Stomach smooth muscle (tissue), 2 donors: ENCODE data around the gene SCUBE1.

Source experiments
- H3K27ac ChIP-seq: one replicate; pipeline ENCODE4 v1.7.0; 2013; ENCODE audit warnings: mild to moderate bottlenecking, low read length, inconsistent platforms
- H3K27me3 ChIP-seq, 2 donors: one replicate each; pipeline ENCODE4 v1.7.0; 2013; ENCODE audit warnings: low read length in 2 of 2; ENCODE audit not compliant: insufficient read depth in 2 of 2, control insufficient read depth in 1 of 2
- H3K36me3 ChIP-seq, 2 donors: one replicate each; pipeline ENCODE4 v1.7.0; 2013; ENCODE audit warnings: low read length in 2 of 2; ENCODE audit not compliant: control insufficient read depth in 2 of 2, insufficient read depth in 2 of 2
- H3K4me1 ChIP-seq: one replicate; pipeline ENCODE4 v1.7.0; 2013; ENCODE audit warnings: low read length; ENCODE audit not compliant: control insufficient read depth, insufficient read depth
- H3K4me3 ChIP-seq, 2 donors: one replicate each; pipeline ENCODE4 v1.7.0; 2013; ENCODE audit warnings: low read length in 2 of 2
- H3K9ac ChIP-seq, 2 donors: one replicate each; pipeline ENCODE4 v1.7.0; 2013; ENCODE audit warnings: low read length in 2 of 2, mild to moderate bottlenecking in 1 of 2
- H3K9me3 ChIP-seq, 2 donors: one replicate each; pipeline ENCODE4 v1.7.0; 2013; ENCODE audit warnings: low read length in 2 of 2; ENCODE audit not compliant: control insufficient read depth in 2 of 2
- donor health status: healthy.
- donor health status: Pancreatic carcinoma.

Gene SCUBE1

DNA sequence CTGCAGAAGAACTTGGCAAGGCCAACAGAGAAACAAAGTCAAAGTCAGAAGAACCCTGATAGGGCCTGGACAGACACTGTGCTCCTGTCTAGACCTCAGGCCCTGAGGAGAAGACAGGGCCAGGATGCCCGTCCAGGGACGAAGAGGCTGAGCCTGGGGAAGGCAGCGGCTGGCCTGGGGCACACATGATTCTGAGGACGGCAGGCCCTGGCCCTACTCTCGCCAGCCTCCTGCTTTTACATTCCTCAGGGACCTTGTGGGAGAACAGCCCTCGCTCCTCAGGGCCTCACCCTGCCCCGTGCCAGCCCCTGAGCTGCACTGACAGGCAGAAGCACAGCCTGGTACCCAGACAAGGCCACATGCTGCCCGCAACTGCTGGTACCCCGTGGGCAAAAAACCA is 112.6 kb downstream of the SCUBE1 start:
- Histone ChIP-seq H3K9me3 (no peaks in the 10 kb centered on the region), H3K36me3 (peaks cover 0 to 6% of the 10 kb centered on the region in 2 donors), H3K4me3 (no peak overlapping the region), H3K27me3 (no peaks in the 10 kb centered on the region), H3K4me1 (no peaks in the 10 kb centered on the region), H3K27ac (no peak overlapping the region), H3K9ac (no peak overlapping the region)

DNA sequence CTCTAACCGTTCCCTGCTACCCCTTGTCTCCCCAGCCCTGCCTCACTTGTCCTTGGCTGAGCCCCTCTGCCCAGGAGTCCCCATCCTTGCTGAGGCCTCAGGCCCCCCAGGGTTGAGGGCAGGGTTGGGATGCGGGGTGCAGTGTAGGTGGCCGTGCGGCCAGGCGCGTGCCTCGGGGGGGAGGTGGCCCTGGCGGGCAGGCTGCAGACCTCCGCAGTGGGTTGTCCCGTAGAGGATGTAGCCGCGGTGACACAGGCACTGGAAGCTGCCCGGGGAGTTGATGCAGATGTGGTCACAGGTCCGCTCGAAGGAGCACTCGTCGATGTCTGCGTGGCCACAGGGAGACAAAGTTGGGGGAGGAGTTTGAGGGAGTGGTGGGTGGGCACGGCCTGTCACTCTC is 114.3 kb downstream of the SCUBE1 start:
- Histone ChIP-seq H3K4me3 (no peak overlapping the region), H3K9ac (no peak overlapping the region), H3K9me3 (no peaks in the 10 kb centered on the region), H3K4me1 (no peaks in the 10 kb centered on the region), H3K36me3 (peaks cover 0 to 6% of the 10 kb centered on the region in 2 donors), H3K27ac (no peak overlapping the region), H3K27me3 (no peaks in the 10 kb centered on the region)

- H3K36me3 ChIP-seq, result peaks cover 0 to 6% of the 10 kb centered on the region in 2 donors
Observed at GRCh38 chr22:43228330-43228729, 114.8 kb downstream of the SCUBE1 start.

GRCh38 chr22:43227239-43227630 is 115.9 kb downstream of the SCUBE1 start:
- Histone ChIP-seq H3K36me3 (peaks cover 0 to 6% of the 10 kb centered on the region in 2 donors), H3K27ac (no peak overlapping the region), H3K27me3 (no peaks in the 10 kb centered on the region), H3K9me3 (no peaks in the 10 kb centered on the region), H3K9ac (no peak overlapping the region), H3K4me1 (no peaks in the 10 kb centered on the region), H3K4me3 (no peak overlapping the region)

More at GRCh38 chr22:43228330-43228729, 114.8 kb downstream of the SCUBE1 start:
- H3K27me3 ChIP-seq, result no peaks in the 10 kb centered on the region
- H3K27ac ChIP-seq, result no peak overlapping the region
- H3K4me3 ChIP-seq, result no peak overlapping the region
- no peaks in the 10 kb centered on the region for H3K4me1 ChIP-seq
- H3K9ac ChIP-seq, result no peak overlapping the region
- no peaks in the 10 kb centered on the region for H3K9me3 ChIP-seq

DNA sequence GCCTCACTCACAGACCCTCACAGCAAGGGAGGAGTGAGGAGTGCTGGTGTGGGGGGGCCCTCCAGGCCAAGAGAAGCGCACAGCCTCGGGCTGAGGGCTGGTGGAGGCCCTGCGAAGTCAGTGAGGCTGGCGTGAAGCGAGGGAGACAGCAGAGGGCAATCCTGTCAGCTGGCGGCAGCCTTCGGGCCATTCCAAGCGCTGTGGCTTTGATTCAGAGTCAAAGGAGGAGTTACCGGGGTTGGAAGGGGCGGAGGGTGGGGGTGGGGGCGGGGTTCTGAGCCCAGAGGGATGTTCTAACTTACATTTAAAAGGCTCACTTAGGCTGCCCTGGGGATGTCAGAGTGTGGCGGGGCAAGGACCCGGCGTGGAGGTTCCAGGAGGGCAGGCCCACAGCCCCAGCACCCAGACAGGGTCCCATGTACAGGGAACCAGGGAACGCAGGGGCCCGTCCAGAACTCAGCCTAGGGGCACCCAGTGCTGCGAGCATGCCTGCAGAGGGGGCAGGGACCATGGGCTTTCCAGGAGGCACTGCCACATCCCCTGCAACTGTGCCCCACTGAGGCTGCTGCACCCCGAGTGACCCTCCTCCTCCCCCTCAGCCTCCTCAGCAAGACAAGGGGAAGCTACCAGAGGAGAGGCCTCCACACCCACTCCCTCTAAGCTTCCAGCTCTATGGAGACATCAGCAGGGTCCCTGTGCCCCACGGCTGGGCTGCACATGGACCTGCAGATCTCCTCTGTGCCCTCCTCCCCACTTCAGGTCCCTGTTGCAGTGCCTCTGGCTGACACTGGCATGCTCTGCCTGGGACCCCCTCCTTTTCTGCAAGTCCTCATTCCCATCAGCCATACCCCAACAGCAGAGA is 116.6 kb downstream of the SCUBE1 start:
- Histone ChIP-seq H3K27me3 (no peaks in the 10 kb centered on the region), H3K36me3 (peaks cover 0 to 6% of the 10 kb centered on the region in 2 donors), H3K9ac (no peak overlapping the region), H3K4me1 (no peaks in the 10 kb centered on the region), H3K9me3 (no peaks in the 10 kb centered on the region), H3K27ac (no peak overlapping the region), H3K4me3 (no peak overlapping the region)

GRCh38 chr22:43225609-43226008 is 117.6 kb downstream of the SCUBE1 start:
- Histone ChIP-seq H3K4me1 (no peaks in the 10 kb centered on the region), H3K27ac (no peak overlapping the region), H3K9me3 (no peaks in the 10 kb centered on the region), H3K4me3 (no peak overlapping the region), H3K9ac (no peak overlapping the region), H3K36me3 (peaks cover 0 to 5% of the 10 kb centered on the region in 2 donors), H3K27me3 (no peaks in the 10 kb centered on the region)

DNA sequence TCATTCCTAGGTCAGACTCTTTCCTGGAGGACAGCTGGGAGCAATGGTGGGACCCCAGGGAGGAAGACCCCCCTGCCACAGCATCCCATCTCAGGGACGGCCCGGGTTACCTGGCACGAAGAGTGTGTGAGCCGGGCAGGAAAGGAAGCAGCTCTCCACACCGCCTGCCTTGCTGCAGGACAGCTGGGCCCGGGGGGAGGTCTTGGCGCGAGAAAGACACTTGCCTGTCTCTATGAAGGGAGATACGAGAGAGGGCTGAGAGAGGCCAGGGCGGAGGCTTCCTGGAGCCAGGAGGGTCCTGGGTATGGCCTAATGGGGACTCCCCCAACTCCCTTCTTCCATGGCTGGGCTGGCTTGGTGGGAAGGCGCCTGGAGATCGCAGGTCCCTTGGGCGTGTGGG is 120.2 kb downstream of the SCUBE1 start:
- no peak overlapping the region for H3K27ac ChIP-seq
- no peaks in the 10 kb centered on the region for H3K27me3 ChIP-seq
- no peaks in the 10 kb centered on the region for H3K4me1 ChIP-seq
- no peak overlapping the region for H3K4me3 ChIP-seq
- no peaks in the 10 kb centered on the region for H3K9me3 ChIP-seq
- H3K9ac ChIP-seq, result no peak overlapping the region
- H3K36me3 ChIP-seq, result peaks cover 0 to 16% of the 10 kb centered on the region in 2 donors

DNA sequence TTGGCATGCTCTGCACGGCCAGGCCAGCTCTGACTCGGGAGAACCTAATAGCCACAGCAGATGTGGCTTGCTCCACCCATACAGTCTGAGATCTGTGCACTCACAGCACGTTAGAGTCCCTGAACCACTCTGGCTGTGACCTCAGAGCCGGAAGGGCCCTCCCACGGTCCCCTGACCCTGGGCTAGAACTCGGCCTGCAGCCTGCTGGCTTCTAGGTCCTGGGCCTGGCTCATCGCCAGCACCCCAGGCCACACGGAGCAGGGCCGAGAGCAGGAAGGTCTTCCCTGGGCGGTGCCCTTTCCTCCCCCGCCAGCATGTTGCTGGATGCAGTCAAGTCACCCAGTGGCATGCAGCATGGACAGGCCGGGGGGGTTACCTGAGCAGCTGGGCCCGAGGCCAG is 120.9 kb downstream of the SCUBE1 start:
- H3K9me3 ChIP-seq, result no peaks in the 10 kb centered on the region
- peaks cover 0 to 21% of the 10 kb centered on the region in 2 donors for H3K36me3 ChIP-seq
- H3K27me3 ChIP-seq, result no peaks in the 10 kb centered on the region
- no peak overlapping the region for H3K27ac ChIP-seq
- no peak overlapping the region for H3K4me3 ChIP-seq
- H3K4me1 ChIP-seq, result no peaks in the 10 kb centered on the region
- no peak overlapping the region for H3K9ac ChIP-seq

GRCh38 chr22:43220625-43221380 is 122.4 kb downstream of the SCUBE1 start:
- no peak overlapping the region for H3K9ac ChIP-seq
- H3K27ac ChIP-seq, result no peak overlapping the region
- peaks cover 0 to 18% of the 10 kb centered on the region in 2 donors for H3K36me3 ChIP-seq

DNA sequence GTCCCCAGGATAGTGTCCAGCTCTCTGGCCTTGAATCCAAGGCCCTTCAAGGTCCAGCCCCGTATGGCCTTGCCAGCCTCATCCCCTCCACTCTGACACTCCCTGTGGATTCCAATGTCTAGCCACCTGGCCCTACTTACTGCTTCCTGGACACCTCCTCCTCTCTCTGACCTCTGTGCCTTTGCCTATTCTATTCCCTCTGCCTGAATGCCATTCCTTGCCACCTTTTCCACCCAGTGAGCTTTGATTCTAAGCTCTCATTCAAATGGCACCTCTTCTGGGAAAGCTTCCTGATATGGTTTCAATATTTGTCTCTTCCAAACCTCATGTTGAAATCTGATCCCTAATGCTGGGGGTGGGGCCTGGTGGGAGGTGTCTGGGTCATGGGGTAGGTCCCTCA is 124.4 kb downstream of the SCUBE1 start:
- Histone ChIP-seq H3K9ac (no peak overlapping the region), H3K4me1 (no peaks in the 10 kb centered on the region), H3K9me3 (no peaks in the 10 kb centered on the region), H3K36me3 (peaks cover 0 to 18% of the 10 kb centered on the region in 2 donors), H3K27me3 (no peaks in the 10 kb centered on the region), H3K27ac (no peak overlapping the region), H3K4me3 (no peak overlapping the region)

More at GRCh38 chr22:43220625-43221380, 122.4 kb downstream of the SCUBE1 start:
- no peaks in the 10 kb centered on the region for H3K9me3 ChIP-seq
- no peak overlapping the region for H3K4me3 ChIP-seq
- no peaks in the 10 kb centered on the region for H3K27me3 ChIP-seq
- H3K4me1 ChIP-seq, result no peaks in the 10 kb centered on the region
